Measurements from ENCODE around the gene NBEA.

NBEA gene

GRCh38 chr13:35478271-35479037, 536.4 kb downstream of the NBEA start:
- DNase-seq = no peak

GRCh38 chr13:35479038-35479492, 537.0 kb downstream of the NBEA start:
- no peak for DNase-seq

DNA sequence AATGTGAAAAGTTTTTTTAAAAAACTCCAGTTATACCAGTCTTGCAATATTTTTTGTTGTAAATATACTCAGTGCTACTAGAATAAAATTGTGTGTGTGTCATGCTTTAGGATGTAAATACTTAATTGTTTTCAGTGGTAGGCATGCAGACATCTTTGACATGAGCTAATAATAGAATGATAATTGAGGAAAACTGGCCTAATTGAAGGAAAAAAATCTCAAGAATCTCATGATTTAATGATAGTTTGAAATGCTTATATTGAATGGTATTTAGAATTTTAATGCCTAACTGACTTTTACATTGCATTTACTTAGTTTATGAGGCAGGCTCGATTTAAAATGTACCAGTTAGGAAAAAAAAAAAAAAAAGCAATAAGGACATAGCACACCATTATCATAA, 537.6 kb downstream of the NBEA start:
- no peak for DNase-seq

DNA sequence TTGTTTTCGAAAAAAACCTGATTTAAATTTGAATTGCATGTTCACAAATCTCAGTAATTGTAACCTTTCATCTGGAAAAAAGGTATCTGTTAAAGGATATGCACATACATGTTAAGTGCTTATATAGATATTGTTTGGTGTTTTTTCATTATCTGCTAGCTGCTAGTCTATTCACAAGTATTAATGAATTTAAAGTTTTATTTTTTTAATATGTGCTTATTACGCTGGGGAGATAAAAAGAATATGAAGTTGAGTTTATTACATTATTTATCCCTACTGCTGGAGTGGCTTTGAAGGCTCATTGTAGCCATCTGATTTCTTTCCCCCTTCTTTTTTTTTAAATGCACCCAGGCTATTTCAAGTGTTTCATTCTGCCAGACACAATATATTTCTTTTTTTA, 538.3 kb downstream of the NBEA start:
- no peak for DNase-seq

DNA sequence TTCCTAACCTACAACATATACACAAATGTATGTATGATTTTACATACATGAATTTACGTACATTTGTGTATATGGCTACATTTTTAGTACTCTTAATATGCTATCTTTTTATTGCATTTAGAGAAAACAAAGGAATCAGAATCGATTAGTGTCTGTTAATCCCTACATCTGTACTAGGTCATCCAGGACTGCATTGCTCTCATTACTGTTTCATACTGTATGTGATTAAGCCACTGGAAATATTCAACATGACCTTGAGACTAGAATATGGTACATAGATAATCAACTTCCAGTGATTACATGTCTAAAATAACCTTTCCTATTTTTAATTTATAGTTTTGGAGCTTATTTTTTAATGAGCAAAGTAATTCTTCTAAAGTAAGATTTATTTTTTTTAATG, 539.7 kb downstream of the NBEA start:
- DNase-seq = no peak

DNA sequence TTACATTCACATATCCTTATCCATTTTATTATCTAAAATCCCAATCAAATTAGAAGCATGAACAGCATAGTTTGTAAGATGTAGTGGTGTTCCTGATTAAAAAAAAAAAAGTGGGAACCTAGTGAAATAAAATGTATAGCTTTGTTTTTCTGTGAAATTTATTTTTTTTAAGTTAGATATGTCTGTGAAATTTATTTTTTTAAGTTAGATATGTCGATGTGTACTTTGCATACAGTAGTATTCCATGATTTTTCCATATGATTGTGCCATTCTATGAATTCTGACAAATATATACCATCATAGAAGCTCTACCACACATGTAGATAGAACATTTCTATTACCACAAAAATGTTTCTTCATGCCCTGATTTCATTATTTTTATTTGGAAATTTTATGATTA, 540.5 kb downstream of the NBEA start:
- DNase-seq = no peak

DNA sequence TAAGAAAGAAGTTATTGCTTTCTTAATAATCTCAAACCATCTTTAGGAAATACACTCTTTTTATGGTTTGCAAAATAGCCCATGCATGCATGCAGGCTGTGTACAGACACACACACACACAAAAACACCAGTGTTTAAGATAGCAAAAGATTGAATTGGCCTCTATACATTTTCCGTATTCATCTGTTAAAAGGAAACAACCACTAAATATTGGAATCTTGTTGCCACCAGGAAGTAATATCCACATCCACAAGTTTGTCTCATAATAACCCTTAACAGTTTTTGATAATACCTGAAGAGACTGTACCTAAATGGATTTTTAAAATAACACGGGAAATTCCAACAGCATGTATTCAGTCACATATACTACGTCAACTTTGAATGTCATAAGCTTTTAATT, 541.7 kb downstream of the NBEA start:
- DNase-seq = no peak

DNA sequence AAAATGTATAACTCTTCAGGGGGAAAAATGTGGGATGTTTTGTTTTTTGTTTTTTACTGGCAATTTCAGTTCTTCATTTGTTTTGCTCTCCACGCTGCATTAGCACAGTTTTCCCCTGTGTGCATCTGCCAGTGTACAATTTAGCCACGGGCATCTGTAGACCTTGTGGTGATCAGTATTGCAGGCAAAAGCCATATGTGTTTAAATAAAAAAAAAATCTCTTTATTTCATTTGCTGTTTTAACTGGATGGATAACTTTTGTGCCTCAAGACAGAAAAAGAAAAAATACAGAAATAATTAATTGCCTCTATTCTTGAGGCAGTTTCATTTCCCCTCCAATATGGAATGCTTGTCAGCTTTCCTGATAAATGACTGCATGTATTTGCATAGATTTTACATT, 542.3 kb downstream of the NBEA start:
- no peak for DNase-seq

DNA sequence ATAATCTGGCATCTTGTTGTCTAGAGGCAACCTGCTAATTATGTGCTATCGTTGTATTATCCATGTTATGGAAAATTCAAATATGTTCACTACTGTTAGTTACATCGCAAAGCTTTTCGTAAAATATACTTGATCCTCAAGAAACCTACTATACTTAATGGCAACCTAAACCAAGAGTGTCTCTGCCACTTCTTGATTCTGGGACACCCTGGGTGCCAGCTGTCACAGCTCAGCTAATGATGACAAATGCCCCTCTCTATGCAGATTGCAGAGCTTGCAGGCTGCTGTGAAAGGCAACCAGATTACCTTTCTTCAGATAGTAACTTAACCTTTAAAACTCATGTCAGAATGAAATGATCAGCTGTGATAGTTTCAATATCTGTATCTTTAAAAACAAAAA, 543.4 kb downstream of the NBEA start:
- DNase-seq = no peak

GRCh38 chr13:35489050-35489449, 547.0 kb downstream of the NBEA start:
- DNase-seq = no peak

GRCh38 chr13:35496006-35496405, 553.9 kb downstream of the NBEA start:
- no peak for DNase-seq

DNA sequence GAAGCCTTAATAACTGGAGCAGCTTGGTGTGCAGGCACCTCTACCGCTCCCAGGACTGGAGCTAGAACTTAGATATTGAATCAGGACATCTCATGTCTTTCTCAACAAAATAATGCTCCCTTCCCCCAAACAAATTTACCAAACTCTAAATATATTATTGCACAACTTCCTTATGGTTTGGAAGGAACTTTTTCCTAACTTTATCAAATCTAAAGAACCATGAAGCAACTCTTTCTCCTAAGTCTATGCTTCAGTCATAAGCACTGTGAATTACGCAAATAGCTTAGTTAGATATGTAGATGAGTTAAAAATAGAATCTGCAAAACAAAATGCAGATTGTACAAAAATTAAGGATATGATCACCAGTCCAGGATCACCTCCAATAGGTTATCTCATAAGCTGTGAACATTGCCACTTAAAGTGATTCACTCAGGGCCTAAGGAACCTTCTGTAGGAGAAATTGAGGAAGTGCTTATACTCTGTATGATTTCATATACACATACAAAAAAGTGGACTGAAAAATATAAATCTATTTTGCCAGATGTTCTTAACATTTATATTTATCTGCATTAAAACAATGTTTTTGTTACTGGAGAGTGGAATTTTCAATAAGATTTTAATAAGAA, 554.8 kb downstream of the NBEA start:
- no peak for DNase-seq

- no peak for DNase-seq
Observed at GRCh38 chr13:35498231-35498630, 556.2 kb downstream of the NBEA start.

DNA sequence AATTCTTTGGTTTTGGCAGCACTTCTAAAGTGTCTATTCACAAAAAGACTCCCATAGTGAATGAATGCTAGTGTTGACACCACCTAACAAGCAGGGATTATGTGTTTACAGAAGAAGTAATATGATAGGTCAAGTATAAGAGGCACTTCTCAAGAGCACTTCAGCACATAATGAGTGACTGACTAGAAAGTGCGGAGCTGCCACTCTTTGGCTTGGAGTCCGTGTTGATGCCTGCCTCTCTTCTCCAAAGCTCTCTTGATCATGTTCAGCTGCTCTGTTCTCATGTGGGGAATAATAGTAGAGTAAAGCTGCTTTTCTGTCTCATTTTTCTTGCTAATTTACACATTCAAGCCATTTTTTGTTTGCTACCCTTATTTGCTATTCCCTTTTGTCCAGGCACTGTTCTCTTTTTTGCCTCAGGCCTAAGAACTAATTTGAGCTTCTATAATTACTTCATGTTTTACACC, 557.2 kb downstream of the NBEA start:
- no peak for DNase-seq

- no peak for DNase-seq
Observed at GRCh38 chr13:35499676-35500075, 557.6 kb downstream of the NBEA start.

GRCh38 chr13:35500144-35500543, 558.1 kb downstream of the NBEA start:
- DNase-seq = no peak

GRCh38 chr13:35501661-35502235, 559.7 kb downstream of the NBEA start:
- DNase-seq = no peak

DNA sequence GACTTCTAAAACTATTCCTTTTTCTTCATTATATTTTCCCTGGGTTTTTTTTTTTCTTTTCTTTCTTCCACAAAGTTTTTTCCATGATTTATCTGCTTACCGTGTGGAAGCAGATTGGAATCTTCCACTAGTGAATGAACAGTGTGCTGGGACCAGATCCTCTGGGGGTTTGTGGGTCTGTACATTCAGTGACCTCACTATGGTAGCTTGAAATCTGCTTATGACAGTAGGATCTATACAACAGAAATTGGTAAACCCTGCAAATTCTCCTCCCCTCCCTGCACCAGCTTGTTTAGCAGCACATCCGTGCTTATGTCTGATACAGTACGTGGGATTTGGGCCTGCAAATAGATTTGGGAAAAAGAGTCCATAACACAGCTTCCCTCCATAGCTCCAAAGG, 560.4 kb downstream of the NBEA start:
- no peak for DNase-seq

DNA sequence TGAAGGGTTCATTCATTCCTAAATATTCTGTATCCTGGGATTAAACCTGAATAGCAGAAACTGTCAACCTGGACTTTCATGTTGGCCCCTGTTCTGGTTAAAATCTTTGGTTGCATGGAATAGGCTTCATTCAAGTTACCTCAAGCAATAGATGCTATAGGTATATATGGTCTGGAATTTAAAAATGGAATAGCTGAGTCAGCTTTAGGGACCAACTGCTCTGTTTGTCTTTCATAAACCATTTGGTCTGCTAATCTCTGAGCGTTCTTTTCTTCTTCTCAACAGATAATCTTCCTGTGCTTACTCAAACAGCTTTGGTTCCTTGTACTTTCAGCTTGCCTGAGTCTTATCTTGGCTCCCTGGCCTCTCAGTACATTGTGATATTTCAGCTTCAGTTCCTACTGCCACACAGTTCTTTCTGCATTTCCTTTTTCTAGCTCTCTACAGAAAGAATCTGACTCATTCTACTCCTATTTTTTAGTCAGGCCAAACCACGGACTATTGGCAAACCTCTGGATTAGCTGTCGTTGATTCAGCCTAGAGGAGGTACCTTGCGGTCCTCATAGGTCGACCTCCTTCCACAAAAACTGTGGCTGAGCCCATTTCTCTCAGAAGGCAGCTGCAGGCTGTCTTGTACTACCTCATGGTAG, 570.3 kb downstream of the NBEA start:
- no peak for DNase-seq

GRCh38 chr13:35514061-35514477, 572.0 kb downstream of the NBEA start:
- no peak for DNase-seq

GRCh38 chr13:35514801-35515502, 572.9 kb downstream of the NBEA start:
- no peak for DNase-seq

- DNase-seq = no peak
Observed at GRCh38 chr13:35518337-35518946, 576.4 kb downstream of the NBEA start.

DNA sequence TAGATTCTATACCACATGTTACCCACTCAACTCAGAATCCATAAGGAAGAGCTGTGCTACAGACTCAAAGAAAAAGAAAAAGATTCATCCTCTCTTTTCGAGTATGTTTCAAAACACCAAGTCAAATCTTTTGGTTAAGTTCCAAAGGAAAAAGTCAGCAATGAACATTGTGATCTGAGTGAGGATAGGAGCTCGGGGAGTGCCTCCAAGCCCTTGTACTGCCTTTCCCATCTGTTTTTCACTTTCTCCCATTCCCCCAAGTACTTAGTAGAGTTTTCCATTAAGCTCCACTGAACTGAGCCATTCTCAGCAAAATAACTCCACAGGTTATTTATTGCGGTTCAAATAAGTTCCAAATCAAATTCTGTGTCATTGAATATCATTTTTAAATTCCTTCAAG, 582.1 kb downstream of the NBEA start:
- DNase-seq = no peak

Data from activated CD4-positive, alpha-beta T cell treated with anti-CD3 and anti-CD28 coated beads, Interleukin-2, amount 50 U/mL, for 4 hours (primary cell).